CD4-positive, alpha-beta T cell treated with Interleukin-4 for 1 hour (primary cell): Measurements from ENCODE around the gene PTPN1.
"Not testable (repeated sequence)": the region's sequence is repeated elsewhere in the genome, so short reads cannot be mapped to it uniquely, and the experiment has no call there.

Source experiments
- DNase-seq, 2 donors: peaks; one replicate each; pipeline ENCODE4 v3.0.0-alpha.2; 2020 to 2022

The PTPN1 gene

DNA sequence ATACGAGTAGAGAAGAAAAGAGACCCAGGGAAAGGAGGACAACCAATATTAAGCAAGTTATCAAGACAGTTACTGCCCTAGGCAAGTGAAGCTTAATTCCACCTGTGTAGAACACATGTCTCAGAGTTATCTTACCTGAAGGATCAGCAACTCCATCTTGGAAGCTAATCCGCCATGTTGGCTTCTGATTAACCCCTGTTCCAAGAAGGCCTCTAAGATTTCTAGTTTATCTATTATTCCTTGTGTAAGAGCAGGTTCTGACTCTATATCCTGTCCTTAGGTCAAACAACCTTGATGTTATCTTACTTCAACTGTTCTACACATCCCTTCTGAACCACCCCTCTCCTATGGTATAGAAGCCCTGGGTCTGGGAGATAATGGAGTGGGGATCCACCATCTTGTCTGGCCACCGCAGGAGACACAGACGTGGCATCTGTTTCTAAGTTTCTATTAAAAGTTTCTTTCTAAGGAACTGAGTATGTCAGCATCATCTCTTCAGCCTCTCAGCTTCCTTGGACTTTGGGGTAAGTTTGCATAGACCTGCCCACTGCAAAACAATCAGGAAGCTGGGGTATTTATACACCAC lies 27.7 kb upstream of the PTPN1 start:
- no peak for DNase-seq

DNA sequence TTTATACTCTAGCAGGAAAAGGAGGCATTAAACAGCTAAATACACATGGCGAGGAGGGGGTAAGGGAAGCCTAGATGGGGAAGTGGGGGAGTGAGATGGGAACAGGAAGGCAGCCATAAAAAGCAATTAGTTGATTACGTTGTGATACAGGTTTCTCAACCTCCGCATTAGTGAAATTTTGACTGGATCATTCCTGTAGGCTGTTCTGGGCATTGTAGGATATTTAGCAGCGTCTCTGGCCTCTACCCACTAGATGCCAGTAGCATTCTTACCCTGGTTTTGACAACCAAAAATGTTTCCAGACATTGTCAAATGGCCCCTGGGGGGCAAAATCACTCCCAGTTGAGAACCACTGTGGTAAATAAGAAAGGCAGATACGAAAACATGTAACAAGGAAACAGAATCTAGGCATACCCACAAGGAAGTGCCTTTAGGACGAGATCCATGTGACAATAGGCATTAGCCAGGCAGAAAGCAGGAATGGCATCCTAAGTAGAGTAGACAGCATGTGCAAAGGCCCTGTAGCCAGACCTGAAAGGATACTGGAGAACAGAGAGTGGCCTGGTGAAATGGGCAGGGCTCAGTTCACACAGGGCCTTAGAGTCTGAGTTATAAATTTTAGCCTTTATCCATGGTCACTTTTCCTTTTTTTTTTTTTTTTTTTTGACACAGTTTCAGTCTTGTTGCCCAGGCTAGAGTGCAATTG lies 25.8 kb upstream of the PTPN1 start:
- no peak for DNase-seq

DNA sequence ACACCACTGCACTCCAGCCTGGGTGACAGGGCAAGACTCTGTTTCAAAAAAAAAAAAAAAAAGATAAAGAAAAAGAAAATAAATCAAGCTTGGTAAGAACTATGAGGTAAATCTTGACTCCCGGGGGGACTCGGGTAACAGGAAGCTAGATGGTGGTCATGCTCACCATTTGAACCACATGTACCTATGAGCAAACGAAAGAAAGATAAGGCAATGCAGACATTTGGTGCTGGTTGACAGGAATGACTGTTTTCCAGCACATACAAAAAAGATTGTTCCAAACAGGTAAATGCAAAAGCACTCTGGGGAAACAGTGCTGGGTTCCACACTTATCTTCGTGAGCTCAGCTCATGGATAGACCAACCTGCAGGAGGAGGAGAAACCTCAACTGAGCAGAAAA lies 22.8 kb upstream of the PTPN1 start:
- DNase-seq: no peak

DNA sequence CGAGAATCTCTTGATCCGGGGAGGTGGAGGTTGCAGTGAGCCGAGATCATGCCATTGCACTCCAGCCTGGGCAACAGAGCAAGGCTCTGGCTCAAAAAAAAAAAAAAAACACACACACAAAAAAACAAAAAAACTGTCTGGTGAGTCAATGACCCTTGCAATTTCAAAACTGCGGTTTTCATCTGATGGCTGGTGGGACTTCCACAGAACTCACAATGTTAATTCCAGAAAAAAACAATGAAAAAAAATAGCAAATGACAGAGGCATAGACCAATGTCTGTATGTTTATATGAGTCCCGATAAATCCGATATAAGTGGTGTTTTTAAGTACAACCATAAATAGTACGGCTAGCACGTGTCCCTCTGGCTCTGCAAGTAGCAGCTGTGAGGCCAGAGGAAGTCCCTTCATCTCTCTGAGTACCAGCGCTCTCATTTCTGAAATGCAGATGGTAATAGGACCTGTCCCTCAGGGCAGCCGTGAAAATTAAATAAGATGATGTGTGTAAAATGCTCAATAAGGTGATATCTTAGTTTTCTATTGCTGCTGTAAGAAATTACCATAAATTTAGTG lies 21.9 kb upstream of the PTPN1 start:
- no peak for DNase-seq

DNA sequence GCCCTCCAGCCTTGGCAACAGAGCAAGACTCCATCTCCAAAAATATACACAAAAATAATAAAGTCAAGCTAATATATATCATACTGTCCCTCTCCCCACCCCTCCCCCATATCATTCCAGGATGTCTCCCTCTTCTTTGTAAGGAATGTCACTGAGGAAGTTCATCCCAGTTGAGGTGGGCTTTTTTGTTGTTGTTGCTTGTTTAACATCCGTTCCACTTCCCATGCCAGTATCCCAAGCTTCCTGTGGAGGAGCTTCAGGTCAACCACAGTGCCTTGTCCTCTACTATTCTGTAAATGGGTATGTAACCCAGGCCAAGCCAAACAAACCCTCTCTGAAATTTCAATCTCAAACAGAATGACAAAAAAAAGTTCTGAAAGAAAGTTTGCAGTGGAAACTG lies 19.0 kb upstream of the PTPN1 start:
- no peak for DNase-seq

DNA sequence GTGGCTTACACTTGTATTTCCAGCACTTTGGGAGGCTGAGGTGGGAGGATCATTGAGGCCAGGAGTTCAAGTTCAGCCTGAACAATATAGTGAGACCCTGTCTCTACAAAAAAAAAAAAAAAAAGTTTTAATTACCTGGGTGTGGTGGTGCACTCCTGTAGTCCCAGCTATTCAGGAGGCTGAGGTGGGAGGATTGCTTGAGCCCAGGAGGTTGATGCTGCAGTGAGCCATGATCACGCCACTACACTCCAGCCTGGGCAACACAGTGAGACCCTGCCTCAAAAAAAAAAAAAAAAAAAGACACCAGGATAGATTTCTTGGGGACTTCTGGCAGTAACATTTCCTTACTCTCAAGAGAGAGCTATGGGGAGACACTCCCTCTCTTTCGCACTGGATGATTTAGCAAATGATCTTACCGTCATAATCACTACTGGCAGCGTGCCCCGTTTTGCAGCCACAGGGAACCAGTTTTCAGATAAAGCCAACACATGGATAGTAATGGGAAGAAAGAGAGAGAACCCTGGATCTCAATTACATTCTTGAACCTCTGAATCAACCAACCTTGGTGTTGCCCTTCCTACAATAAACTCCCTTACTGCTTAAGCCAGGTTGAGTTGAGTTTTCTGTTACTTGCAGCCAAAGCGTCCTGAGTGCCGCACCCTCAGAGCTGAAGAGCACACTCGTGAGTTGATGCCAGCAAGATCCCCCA lies 18.1 kb upstream of the PTPN1 start:
- DNase-seq: no peak

DNA sequence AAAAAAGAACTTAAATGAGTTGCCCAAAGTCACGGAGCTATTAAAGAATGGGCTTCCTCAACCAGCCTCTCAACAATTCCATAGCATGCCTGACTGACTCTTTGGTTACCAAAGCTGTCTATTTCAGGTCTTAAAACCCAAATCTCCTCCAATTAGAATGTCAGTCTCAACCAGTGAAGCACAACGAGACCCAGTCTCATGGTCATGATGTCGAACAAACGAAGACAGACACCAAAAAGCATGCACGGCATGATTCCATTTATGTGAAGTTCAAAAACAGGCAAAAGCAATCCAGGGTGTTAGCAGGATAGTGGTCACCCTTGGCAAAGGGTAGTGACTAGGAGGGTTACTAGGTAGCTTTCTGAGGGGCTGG lies 16.3 kb upstream of the PTPN1 start:
- no peak for DNase-seq

DNA sequence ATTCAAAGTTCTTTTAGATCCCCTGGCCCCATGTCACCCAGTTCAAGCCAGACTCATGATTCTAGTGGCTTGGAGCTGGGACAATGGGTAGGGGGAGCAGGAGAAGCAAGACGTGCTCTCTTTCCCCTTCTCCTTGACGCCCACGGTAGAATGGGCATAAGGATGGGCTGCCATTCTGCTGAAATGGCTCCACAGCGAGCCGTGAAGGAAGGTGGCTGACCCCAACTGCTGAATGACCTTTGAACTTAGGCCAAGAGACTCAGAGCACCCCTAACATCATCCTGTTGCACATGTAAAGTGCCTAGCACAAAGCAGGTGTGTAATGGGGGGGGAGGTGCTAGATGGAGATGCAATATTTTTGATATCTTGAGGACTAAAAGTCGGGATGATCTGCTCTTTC lies 15.8 kb upstream of the PTPN1 start:
- DNase-seq: no peak

DNA sequence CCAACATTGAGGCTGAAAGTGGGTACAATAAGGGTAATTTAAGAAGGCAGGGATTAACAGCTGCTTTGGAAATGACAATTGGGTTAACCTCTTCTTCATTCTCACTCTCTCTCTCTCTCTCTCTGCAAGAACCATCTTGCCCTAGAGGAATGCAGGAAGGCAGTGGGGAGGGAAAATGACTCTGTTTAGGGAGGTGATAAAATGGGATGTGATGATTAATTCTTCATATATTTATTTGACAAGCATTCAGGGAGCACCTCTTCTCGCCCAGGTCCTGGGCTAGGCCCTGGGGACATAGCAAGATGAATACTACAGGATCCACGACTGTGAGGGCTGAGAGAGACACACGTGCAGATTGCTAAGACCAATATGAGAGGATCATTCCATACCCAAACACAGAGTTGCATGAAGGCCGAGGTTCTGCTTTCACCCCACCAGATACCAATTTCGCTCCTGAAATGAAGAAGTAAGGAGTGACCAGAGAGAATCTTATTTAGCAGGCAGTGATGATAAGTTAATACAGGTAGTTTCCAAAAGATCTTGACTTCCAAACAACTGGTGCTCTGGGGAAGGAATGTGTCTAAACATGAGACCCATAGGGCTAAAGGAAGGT lies 13.3 kb upstream of the PTPN1 start:
- no peak for DNase-seq

DNA sequence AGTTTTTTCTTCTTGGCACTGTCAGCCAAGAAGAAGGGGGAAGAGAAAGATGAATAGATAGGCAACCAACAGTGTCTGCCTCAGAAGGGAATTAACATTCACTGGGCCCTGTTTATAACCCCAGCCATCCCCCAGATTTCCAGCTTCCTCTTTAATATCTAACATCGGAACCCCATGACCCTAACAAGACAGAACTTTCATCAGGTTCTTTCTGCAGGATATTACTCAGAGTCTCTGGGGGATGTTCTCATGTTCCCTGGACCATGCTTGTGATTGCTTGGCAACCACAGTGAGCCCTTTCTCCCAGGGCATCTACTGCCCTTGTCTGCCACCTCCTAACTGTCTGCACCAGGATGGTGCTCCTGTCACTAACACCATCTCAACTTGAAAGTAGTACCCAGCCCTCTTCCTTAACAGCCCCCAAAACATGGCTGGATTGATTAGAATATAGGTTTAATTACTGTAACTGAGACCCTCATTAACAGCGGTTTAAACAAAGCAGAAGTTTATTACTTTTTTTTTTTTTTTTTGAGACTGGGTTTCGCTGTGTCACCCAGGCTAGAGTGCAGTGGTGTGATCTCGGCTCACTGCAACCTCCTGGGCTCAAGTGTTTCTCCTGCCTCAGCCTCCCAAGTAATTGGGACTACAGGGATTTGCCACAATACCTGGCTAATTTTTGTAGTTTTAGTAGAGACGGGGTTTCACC lies 12.0 kb upstream of the PTPN1 start:
- peak in 1 of 2 donors; percentile 48 for DNase-seq

DNA sequence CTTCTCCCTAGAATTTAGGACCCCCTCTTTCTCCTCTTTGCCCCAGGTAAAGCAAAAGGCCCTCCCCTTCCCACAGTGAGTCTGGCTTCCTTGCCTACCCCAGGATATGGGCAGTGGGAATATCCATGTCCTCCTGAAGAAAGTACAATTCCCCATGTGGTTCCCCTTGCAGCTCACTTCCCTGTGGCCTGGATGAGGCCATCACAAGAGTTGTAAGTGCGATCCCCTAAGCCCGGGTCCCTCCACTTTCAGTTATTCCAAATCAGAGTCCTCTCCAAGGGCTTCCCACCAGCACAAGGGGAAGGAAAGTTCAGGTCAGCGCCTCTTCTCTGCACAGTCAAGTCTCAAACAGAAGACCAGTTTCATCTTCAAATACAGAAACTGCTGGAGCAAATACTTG lies 10.2 kb upstream of the PTPN1 start:
- no peak for DNase-seq

DNA sequence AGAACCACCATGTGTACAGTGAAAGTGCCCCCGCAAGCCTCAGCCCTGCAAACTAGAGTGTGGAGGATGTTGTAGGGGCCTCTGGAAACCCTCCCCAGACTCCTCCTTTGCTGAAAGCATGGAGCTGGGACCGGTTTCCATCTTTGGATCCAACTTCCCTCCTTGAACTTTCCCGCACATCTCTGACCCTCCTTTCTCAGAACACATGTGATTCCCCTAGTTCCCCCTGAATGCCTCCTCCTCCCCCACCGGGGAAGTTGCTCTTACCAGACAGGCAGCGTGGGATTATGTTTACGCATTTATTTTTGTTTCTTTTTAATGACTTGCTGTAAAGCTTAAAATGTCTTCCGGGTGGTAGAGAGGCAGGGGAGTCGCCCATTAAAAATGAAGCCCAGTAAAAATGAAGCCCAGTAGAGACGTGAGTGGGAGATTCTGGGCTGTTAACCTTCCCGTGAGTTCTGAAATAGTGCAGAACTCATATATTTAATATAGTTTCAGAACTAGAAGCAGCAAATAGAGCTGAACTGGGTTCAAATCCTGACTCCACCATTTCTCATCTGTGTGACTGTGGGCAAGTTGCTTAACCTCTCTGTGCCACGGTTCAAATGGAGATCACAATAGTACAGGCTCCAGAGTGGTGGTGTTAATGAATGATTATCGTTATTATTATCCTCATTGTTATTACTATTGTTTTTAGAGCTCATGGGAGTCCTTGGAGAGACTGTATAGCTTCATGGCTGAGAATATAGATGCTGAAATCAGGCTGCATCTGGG lies 8.0 kb upstream of the PTPN1 start:
- DNase-seq: no peak

DNA sequence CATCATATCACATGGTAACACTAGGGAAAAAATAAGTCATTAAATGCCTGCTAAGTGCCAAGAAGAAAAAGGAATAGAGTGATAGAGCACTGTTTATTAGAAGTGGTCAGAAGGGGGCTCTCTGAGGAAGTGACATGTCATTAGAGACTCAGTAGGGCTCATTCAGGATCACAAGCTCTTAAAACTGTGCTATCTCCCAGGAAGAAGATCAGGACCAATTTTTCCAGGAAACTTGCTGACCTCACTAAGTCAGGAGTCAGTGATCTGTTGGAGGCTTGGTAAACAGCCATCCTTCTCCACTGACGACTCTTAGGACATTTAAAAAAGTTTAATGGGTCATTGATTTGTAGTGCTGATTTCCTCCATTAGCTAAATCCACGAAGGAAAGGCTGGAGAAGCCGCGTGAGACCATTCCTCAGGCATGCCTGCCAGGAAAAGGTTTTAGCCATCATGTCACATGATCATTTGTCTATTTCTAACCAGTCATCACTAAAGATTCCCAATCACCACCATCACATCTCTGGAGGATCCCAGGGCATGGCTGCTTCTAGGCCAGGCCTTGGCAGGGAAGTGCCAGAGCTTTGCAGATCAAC lies 5.9 kb upstream of the PTPN1 start:
- DNase-seq: peak in 1 of 2 donors; percentile 43

DNA sequence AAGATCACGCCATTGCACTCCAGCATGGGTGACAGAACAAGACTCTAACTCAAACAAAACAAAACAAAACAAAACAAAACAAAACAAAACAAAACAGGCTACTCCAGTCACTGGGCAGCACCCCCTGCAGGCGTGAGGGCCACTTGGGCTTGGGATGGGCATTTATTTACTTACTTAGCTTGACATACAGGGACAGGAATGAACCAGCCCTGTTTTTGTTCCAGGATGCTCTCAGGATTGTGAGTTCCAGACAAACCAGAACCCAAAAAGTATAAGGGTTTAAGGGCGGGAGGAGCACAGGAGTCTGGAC lies 4.0 kb upstream of the PTPN1 start:
- DNase-seq: no peak

DNA sequence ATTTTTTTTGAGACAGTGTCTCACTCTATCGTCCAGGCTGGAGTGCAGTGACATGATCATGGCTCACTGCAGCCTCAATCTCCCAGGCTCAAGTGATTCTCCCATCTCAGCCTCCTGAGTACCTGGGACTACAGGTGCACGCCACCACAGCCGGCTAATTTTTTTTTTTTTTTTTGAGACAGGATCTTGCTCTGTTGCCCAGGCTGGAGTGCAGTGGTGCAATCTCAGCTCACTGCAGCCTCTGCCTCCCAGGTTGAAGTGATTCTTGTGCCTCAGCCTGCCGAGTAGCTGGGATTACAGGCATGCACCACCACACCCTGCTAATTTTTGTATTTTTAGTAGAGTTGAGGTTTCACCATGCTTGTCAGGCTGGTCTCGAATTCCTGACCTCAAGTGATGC lies 2.4 kb upstream of the PTPN1 start:
- DNase-seq: not testable (repeated sequence)

DNA sequence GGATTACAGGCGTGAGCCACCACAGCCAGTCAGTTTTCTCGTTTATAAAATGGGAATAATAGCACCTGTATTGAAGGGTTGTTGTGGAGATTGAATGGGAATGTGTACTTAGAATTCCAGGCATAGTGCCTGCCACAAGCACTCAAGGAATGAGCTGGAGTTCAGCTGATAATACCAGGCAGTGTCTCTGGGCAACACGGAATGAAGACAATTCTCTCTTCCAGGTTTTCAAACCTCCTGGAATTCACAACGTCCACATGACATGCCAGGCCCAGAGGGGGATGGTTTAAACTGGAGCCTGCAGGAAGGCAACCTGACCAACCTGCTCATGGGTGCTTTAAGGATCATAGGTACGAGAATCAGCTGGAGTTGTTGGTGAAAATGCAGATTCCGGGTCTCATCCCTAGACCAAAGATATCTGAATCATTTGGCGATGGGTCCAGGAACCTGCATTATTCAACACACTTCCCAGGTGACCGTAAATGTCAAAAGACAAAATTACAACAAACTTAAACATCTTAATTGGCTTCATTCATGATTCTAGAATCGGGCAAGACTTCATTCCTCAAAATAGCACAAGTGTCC lies 1.9 kb upstream of the PTPN1 start:
- no peak for DNase-seq

DNA sequence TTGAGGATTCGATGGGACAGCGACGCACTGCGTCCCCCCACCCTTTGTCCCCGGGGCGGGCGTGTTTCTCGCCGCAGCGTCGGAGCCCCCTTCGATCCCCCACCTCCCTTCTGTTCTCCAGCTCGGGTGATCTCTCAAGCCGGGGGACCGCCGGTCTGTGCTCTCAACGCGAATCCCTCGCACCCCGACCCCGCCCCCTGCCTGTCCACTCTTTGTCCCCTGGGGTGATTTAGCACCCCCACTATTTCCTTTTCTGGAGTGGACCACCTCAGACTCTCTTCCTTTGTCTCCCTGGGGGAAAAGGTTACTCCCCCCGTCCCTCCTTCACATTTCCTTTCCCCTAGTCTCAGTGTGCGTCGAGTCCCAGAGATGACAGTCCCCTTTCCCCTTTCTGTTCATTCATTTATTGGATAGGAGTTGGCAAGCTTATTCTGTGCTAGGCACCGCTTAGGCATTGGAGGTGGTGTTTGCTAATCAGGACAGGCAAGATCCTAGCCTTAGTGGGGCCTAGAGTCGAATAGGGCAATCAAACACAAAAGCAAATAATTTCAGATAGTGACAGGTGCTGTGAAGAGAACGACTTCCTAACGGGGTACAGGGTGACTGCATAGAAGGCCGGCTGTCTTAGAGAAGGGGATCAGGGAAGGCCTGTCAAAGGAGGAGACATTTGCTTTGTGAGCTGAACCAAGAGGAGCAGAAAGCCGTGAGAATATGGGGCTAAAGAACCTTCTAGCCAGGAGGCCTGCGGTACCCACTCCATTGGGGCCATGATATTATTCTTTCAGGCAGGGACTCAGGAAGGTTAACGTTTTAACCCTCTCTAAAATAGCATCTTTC lies 741 bp downstream of the PTPN1 start:
- peak in 1 of 2 donors; percentile 34 for DNase-seq

DNA sequence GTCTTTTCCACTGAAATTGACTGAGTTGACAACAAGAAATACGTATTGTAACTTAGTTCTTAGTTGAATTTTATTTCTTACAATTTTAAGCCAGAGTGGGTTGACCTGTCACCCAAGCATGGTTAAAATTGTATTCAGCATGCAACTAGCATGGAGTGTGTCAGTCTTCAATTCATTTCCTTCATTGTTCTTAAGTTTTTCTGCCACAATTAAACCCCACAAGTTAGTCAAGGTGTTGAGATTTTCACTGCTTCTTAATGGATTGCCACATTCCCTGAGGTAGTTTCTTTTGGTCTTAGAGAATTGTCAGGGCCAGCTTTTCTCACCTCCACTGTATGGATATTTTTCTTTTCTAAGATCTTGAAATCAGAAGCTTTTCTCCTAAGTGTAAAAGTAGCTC lies 2.1 kb downstream of the PTPN1 start:
- DNase-seq: no peak

DNA sequence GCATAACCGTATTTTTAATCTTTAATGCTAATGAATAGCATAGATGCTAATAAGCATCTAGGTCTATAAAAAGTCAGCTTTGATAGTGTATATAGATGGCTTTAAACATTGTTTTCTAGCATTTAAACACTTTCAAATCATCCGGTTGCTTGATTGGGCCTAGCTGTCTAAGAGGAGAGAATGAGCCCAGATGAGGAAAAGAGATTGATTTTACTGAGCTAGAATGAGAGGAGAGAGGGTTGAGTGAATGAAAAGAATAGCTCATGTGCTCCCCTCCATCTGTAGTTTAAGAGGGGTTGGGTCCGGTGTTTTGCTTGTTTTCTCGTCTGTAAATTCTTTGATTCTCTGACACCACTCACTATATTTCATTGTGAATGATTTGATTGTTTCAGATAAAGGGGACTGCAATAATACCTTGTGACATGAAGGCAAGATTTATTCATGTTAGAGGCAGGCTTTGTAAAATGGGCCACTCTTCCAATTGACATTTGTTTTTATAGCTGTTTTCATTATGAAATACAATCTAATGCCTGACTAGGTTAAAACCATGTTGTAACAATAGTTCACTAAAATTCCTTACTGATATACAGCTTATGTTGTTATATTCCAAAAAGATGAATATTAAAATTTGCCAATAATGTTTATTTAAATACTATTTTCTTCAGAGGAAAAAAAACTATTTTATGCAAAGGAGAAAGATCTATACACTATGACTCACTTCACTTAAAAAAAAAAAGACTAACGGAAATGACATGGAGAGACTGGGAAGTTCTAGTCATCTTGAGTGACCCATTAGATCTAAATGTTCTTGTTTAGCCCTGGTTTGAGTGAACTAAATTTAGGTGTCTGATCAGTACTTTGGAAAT lies 3.2 kb downstream of the PTPN1 start:
- DNase-seq: peak in 1 of 2 donors; percentile 48

DNA sequence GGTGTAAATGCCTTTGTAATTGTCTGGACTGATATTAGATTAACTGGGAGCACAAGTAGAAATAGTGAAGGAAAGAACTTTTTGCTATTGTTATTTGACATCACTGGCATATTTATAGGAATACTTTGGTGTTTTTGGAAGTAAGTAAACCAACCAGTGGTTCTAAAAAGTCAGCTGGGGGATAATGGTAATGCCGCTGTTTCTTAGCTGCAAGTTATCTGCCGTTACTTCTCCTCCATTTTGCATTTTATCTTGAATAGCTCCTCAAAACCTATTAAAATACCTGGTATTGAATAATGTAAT lies 3.8 kb downstream of the PTPN1 start:
- DNase-seq: no peak
